ENCODE measurements around the gene NIN. TPM values are rescaled to one million over a fixed set of nuclear protein-coding genes. Genes with fewer than 3 reads are reported as not detected.

Gene NIN
- total and polyA plus RNA-seq, 4 donors = 1.7 to 11.1 (median 4.0) TPM

DNA sequence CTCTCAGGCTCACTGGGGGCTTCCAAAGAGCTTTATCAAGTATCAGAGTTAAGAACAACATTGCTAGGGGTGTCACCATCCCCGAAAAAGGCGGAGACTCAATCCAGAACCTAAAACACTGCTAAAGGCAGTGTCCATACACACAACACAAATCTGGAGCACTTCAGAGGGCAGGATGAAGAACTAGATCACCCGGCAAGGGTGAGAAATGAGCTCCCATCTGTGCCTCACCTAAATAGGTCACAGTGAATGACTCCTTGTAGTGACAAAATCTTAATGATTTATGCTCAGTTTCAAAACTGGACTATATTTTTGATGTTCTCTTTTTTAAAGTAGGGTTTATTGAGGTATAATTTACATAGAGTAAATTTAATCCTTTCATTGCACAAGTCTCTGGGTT lies 25.6 kb downstream of the NIN start:
- WGBS = 98% methylated on average over 3 of the region's 3 CpGs
- Histone ChIP-seq H3K4me3 (ENCODE audit: low read depth in 1 of 3, low read length in 3 of 3) (no peak overlapping the region), H3K9ac (ENCODE audit: low read depth in 1 of 2, low read length in 2 of 2) (no peak overlapping the region), H3K9me3 (ENCODE audit: control insufficient read depth in 4 of 4, low read length in 3 of 4) (no peaks in the 10 kb centered on the region), H3K4me1 (ENCODE audit: control insufficient read depth in 4 of 4, insufficient read depth in 4 of 4, low read length in 3 of 4) (no peaks in the 10 kb centered on the region), H3K27me3 (ENCODE audit: control insufficient read depth in 4 of 4, insufficient read depth in 4 of 4, low read length in 3 of 4) (no peaks in the 10 kb centered on the region), H3K36me3 (ENCODE audit: control insufficient read depth in 4 of 4, insufficient read depth in 3 of 4, low read depth in 1 of 4, low read length in 3 of 4) (peaks cover 0 to 4% (median 0%) of the 10 kb centered on the region in 4 donors), H3K27ac (ENCODE audit: low read depth in 1 of 2, low read length in 2 of 2) (no peak overlapping the region)
- TF ChIP-seq EGR1 (IDR thresholded peaks at IDR 0.05; ENCODE audit: low read depth in 2 of 2) (no peak), FOXA1 (IDR thresholded peaks at IDR 0.05) (no peak), NR2F2 (IDR thresholded peaks at IDR 0.05) (no peak), FOXA2 (IDR thresholded peaks at IDR 0.05) (no peak), YY1 (IDR thresholded peaks at IDR 0.05) (no peak), HNF4G (IDR thresholded peaks at IDR 0.05) (no peak)
- TF ChIP-seq, protein P1, sequence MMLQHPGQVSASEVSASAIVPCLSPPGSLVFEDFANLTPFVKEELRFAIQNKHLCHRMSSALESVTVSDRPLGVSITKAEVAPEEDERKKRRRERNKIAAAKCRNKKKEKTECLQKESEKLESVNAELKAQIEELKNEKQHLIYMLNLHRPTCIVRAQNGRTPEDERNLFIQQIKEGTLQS (IDR thresholded peaks at IDR 0.05) = no peak
- TF ChIP-seq, protein P2, sequence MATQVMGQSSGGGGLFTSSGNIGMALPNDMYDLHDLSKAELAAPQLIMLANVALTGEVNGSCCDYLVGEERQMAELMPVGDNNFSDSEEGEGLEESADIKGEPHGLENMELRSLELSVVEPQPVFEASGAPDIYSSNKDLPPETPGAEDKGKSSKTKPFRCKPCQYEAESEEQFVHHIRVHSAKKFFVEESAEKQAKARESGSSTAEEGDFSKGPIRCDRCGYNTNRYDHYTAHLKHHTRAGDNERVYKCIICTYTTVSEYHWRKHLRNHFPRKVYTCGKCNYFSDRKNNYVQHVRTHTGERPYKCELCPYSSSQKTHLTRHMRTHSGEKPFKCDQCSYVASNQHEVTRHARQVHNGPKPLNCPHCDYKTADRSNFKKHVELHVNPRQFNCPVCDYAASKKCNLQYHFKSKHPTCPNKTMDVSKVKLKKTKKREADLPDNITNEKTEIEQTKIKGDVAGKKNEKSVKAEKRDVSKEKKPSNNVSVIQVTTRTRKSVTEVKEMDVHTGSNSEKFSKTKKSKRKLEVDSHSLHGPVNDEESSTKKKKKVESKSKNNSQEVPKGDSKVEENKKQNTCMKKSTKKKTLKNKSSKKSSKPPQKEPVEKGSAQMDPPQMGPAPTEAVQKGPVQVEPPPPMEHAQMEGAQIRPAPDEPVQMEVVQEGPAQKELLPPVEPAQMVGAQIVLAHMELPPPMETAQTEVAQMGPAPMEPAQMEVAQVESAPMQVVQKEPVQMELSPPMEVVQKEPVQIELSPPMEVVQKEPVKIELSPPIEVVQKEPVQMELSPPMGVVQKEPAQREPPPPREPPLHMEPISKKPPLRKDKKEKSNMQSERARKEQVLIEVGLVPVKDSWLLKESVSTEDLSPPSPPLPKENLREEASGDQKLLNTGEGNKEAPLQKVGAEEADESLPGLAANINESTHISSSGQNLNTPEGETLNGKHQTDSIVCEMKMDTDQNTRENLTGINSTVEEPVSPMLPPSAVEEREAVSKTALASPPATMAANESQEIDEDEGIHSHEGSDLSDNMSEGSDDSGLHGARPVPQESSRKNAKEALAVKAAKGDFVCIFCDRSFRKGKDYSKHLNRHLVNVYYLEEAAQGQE (IDR thresholded peaks at IDR 0.05) = no peak
- DNase-seq (ENCODE audit: low spot score) = no peak

DNA sequence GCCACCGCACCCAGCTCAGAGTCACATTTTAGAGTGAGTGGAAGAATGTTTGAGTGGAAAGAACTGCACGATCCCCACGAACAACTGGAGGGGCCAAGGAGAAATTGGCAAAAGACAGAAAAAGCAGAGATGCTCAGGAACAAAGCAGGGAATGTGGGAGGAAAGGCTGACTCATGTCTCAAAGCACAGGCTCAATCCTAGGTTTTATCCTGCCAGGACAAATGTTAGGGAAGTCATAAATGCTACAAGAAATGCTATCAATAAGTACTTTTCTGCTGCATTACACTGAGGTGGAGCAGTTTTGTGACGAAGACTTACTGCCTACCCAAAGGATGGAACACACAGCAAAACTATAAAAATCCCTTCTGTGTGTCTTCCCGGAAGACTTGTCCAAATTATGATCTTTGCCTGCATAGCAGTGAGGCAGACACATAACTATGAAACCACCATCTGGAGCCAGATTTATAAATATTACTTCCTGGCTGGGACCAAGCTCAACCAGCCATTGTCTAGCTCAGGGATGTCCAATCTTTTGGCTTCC lies 26.7 kb downstream of the NIN start:
- no peaks in the 10 kb centered on the region for H3K4me1 ChIP-seq (ENCODE audit: control insufficient read depth in 4 of 4, insufficient read depth in 4 of 4, low read length in 3 of 4)
- no peak overlapping the region for H3K27ac ChIP-seq (ENCODE audit: low read depth in 1 of 2, low read length in 2 of 2)
- DNase-seq (ENCODE audit: low spot score) = no peak
- TF ChIP-seq TAF1 (conservative IDR thresholded peaks at IDR 0.05) (no peak), FOXA2 (IDR thresholded peaks at IDR 0.05) (no peak), NR2F2 (IDR thresholded peaks at IDR 0.05) (no peak), YY1 (IDR thresholded peaks at IDR 0.05) (no peak), FOXA1 (IDR thresholded peaks at IDR 0.05) (no peak), RXRA (IDR thresholded peaks at IDR 0.05) (no peak), SP1 (IDR thresholded peaks at IDR 0.05) (no peak), HNF4A (conservative IDR thresholded peaks at IDR 0.05) (no peak), GABPA (IDR thresholded peaks at IDR 0.05 in 1 of 2, conservative IDR thresholded peaks at IDR 0.05 in 1 of 2) (no peak), HNF4G (IDR thresholded peaks at IDR 0.05) (no peak), RAD21 (IDR thresholded peaks at IDR 0.05) (no peak), EGR1 (IDR thresholded peaks at IDR 0.05; ENCODE audit: low read depth in 2 of 2) (no peak)
- TF ChIP-seq, protein P1 (IDR thresholded peaks at IDR 0.05) = no peak
- TF ChIP-seq, protein P3, sequence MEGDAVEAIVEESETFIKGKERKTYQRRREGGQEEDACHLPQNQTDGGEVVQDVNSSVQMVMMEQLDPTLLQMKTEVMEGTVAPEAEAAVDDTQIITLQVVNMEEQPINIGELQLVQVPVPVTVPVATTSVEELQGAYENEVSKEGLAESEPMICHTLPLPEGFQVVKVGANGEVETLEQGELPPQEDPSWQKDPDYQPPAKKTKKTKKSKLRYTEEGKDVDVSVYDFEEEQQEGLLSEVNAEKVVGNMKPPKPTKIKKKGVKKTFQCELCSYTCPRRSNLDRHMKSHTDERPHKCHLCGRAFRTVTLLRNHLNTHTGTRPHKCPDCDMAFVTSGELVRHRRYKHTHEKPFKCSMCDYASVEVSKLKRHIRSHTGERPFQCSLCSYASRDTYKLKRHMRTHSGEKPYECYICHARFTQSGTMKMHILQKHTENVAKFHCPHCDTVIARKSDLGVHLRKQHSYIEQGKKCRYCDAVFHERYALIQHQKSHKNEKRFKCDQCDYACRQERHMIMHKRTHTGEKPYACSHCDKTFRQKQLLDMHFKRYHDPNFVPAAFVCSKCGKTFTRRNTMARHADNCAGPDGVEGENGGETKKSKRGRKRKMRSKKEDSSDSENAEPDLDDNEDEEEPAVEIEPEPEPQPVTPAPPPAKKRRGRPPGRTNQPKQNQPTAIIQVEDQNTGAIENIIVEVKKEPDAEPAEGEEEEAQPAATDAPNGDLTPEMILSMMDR (IDR thresholded peaks at IDR 0.05; ENCODE audit: low read depth, low read length, missing input control) = no peak
- TF ChIP-seq, protein P4, sequence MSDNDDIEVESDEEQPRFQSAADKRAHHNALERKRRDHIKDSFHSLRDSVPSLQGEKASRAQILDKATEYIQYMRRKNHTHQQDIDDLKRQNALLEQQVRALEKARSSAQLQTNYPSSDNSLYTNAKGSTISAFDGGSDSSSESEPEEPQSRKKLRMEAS (IDR thresholded peaks at IDR 0.05) = no peak
- TF ChIP-seq, protein P2 (IDR thresholded peaks at IDR 0.05) = no peak
- TF ChIP-seq, protein P5, sequence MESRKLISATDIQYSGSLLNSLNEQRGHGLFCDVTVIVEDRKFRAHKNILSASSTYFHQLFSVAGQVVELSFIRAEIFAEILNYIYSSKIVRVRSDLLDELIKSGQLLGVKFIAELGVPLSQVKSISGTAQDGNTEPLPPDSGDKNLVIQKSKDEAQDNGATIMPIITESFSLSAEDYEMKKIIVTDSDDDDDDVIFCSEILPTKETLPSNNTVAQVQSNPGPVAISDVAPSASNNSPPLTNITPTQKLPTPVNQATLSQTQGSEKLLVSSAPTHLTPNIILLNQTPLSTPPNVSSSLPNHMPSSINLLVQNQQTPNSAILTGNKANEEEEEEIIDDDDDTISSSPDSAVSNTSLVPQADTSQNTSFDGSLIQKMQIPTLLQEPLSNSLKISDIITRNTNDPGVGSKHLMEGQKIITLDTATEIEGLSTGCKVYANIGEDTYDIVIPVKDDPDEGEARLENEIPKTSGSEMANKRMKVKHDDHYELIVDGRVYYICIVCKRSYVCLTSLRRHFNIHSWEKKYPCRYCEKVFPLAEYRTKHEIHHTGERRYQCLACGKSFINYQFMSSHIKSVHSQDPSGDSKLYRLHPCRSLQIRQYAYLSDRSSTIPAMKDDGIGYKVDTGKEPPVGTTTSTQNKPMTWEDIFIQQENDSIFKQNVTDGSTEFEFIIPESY (IDR thresholded peaks at IDR 0.05) = no peak
- WGBS = 87% methylated on average over 5 of the region's 5 CpGs
- no peaks in the 10 kb centered on the region for H3K9me3 ChIP-seq (ENCODE audit: control insufficient read depth in 4 of 4, low read length in 3 of 4)
- peaks cover 0 to 4% (median 0%) of the 10 kb centered on the region in 4 donors for H3K36me3 ChIP-seq (ENCODE audit: control insufficient read depth in 4 of 4, insufficient read depth in 3 of 4, low read depth in 1 of 4, low read length in 3 of 4)
- no peak overlapping the region for H3K9ac ChIP-seq (ENCODE audit: low read depth in 1 of 2, low read length in 2 of 2)
- H3K4me3 ChIP-seq (ENCODE audit: low read depth in 1 of 3, low read length in 3 of 3) = no peak overlapping the region
- no peaks in the 10 kb centered on the region for H3K27me3 ChIP-seq (ENCODE audit: control insufficient read depth in 4 of 4, insufficient read depth in 4 of 4, low read length in 3 of 4)

All from liver (tissue), 9 donors.